GM21529 (cell line): ENCODE measurements around the gene TMEM239.
A peak's percentile ranks its signal among the peaks of the same experiment; 100 is the strongest.
"Not testable (repeated sequence)": the region's sequence is repeated elsewhere in the genome, so short reads cannot be mapped to it uniquely, and the experiment has no call there.

Experiments
- ATAC-seq: cut with Tn5 transposase; IDR thresholded peaks from one replicate; pipeline ENCODE4 v1.9.1; 2021; ENCODE audit not compliant: unreplicated experiment

TMEM239 gene

DNA sequence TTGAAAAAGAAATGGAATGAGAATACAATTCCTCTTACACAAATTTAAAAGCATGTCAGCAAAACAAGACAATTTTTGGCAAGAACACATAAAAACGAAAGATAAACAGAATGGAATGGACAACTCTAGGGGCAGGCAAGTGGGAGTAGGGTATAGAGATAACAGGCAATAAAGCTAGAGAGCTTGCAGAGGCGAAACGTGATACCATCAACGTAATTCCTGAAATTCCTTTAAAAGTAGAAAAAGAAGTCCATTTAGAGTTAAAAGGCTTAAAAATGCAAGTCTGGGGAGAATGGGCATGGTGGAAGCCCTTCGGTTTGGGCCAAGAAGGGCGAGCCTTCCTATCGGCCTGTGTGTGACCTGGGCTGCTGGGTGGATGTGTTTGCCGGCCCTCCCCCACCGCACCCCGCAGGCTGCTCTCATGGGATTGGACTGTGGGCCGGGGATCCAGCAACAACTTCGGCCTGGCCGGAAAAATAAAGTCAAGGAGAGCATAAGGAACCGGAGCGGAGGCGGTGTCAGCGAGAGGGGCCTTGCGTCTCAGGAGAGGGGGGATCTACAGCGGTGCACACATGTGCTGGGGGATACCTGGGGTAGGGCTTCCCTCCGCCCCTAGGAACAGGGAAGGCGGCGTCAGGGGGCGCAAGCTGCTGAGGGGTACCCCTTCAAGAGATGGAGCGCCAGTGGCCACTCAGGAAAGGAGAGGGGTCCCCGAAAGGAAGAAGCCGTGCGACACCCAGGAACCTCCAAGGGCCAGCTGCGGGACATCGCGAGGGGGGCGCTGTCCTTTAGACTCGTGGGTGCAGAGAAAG lies 4.1 kb downstream of the TMEM239 start:
- ATAC-seq: no peak

DNA sequence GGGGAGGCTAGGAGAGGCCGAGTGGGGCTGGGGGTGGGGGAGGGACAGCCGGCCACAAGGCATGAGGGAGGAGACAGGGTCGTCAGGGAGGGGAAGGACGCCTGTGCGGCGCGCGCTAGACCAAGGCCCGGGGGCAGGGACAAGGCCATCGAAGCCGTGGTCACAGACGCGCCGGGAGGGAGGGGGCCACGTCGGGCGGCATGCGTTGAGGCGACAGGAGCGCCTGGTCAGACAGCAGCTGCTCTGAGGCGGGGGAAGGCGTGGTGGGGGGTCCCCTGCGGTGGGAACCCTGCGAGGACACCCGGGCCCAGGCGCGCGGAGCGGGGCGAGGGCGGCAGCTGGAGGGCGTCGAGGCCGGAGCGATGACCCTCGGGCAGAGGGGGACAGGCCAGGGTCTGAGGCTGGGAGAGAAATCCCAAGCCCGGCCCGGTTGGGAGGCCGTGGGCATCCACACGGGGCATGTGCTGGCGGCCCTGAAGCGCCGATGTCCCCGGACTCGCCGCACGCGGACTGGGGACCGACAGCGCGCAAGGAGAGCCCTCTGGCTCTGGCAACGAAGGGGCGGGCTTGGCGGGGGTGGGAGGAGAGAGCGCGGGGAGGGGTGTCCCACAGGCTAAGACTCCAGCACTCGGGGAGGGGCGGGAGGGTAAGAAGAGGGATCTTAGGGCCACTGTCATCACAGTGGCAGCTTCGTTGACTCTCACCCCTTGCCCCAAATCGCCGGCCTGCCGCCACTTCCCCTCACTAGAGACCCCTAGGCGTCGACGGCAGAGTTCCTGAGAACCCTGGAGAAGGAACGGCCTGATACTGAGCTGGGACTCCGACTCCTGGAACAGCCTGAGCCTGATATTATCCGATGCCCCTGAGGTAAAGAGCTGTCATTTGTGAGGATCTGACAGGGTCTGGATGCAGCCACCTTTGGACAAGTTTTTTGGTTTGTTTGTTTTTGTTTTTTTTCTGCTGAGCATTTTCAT lies 5.0 kb downstream of the TMEM239 start:
- ATAC-seq: no peak

- ATAC-seq: no peak
Observed at GRCh38 chr20:2822073-2822472, 5.9 kb downstream of the TMEM239 start.

DNA sequence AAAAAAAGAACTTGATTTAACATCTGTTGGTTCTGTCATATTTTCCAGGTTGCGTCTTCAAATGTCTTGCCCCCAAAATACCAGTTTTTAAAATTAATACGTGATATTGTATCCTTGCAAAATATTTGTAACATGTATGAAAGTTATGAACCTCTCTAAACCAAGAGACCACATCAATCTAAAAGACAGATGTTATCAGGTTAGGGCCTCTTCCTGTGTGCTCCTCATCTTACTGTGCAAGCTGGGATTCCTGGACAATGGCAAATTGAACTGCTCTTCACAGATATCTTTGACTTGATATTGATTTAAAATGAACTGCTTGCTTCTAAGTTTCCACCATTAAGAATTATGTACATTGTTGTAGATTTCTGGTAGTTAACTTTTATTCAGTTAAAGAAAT lies 9.6 kb downstream of the TMEM239 start:
- ATAC-seq: no peak

DNA sequence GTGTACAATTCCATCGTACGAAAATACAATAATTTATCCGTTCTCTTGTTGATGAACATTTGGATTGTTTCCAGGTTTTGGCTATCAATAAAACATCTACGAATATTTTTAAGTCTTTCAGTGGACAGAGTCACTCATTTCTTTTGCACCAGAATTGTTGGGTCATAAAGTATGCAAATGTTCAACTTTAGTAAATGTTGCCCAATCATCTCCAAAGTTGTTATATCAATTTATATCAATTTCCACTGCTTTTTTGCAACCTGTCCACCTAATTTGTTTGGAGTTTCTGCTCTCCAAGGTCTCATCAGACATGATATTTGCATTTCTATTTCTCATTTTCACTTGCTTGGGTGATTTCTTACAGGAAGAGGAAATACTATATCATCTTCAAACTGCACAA lies 10.5 kb downstream of the TMEM239 start:
- no peak for ATAC-seq

- ATAC-seq: no peak
Observed at GRCh38 chr20:2829376-2829775, 13.2 kb downstream of the TMEM239 start.

DNA sequence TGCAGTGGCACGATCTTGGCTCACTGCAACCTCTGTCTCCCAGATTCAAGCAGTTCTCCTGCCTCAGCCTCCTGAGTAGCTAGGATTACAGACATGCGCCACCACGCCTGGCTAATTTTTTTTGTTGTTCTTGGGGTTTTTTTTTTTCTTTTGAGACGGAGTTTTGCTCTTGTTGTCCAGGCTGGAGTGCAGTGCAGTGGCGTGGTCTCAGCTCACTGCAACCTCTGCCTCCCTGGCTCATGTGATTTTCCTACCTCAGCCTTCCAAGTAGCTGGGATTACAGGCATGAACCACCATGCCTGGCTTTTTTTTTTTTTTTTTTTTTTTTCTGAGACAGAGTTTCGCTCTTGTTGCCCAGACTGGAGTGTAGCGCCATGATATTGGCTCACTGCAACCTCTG lies 15.0 kb downstream of the TMEM239 start:
- ATAC-seq: not testable (repeated sequence)

DNA sequence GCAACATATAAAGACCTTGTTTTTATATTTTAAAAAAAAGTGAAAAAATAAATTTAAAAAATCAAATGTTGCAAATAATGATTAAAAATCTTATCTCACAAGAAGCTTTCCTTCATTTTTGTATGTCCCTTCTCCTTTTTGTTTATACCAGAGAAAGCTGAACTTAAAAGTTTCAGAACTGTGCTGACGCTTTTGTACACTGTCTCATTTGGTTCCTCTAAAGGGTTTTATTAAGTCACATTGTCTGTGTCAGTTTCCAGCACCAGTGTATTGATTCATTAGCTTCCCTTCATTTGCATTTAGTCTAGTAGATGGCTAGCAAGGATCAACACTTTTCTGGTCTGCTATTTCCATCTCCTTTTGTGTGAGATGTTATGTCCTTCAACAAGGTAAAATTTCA lies 17.6 kb downstream of the TMEM239 start:
- no peak for ATAC-seq

GRCh38 chr20:2834401-2835110 lies 18.4 kb downstream of the TMEM239 start:
- no peak for ATAC-seq

- no peak for ATAC-seq
Observed at GRCh38 chr20:2835331-2835796, 19.2 kb downstream of the TMEM239 start.

- no peak for ATAC-seq
Observed at GRCh38 chr20:2836035-2836434, 19.9 kb downstream of the TMEM239 start.

GRCh38 chr20:2837221-2837960 lies 21.2 kb downstream of the TMEM239 start:
- ATAC-seq: no peak

- ATAC-seq: no peak
Observed at GRCh38 chr20:2838170-2838797, 22.1 kb downstream of the TMEM239 start.

- no peak for ATAC-seq
Observed at GRCh38 chr20:2838847-2839671, 22.9 kb downstream of the TMEM239 start.

DNA sequence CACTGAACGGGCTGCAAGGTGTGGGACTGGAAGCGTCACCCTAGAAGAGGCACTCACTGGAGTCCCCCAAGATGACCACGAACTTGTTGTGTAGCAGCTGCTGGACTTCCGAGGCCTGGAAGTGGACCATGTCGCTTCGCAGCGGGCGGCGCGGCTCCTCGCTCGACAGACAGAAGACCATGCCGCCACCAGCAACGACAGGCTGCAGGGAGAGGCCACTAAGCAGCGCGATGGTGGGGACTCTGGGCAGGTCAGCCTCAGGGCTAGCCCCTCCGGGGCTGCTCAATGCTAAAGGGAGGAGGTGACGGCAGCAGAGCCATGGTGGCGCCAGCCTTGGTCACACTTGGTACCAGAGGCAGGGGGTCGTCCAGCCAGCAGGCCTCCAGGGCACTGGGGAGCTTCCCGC lies 23.6 kb downstream of the TMEM239 start:
- ATAC-seq: no peak

DNA sequence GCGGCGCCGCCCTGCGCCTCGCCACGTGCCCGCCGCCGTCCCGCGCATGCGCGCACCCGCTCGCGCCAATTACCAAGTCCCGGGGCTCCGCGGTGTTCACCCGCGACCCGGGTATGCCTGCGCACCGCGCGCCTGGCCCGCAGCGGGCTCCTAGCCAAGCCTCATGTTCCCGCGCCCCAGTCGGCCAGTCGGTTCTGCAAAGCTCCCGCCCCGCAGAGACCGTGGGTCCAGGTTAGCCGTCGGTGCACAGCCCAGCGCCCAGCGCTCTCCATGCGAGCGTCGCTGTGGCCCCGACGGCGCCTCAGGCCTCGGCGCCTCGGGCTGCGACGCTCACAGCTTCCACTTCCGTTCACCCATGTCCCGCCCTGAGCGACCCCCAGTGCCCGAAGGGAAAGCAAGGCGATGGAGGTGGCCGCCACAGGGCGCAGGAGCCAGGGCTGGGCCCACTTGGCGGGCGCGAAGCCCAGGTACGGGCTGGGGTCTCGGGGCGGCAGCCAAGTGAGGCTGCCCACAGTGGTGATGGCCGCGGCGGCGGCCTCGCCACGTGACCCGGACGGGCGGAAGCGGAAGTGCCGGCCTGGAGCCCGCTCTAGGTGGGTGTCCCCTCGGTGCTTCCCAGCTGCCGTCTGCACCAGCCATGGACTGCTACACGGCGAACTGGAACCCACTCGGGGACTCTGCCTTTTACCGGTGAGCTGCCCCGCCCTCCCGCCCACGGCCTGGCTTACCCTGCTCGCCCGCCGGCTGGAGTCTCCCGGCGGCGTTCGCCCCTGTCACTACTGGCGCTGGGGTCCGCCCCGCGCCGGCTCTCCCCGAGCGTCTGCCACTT lies 24.2 kb downstream of the TMEM239 start, which contains the start of the genes PCED1A and VPS16:
PCED1A (minus strand) TSS at position 518 of the 829 bp plus-strand sequence. CDS start 743 bp downstream, outside the sequence.
VPS16 (plus strand) TSS at position 608 of the 829 bp plus-strand sequence; CDS start at position 638, 30 bp downstream.
- peak; percentile 95 for ATAC-seq

GRCh38 chr20:2840967-2841531 lies 24.9 kb downstream of the TMEM239 start:
- ATAC-seq: peak; percentile 41

DNA sequence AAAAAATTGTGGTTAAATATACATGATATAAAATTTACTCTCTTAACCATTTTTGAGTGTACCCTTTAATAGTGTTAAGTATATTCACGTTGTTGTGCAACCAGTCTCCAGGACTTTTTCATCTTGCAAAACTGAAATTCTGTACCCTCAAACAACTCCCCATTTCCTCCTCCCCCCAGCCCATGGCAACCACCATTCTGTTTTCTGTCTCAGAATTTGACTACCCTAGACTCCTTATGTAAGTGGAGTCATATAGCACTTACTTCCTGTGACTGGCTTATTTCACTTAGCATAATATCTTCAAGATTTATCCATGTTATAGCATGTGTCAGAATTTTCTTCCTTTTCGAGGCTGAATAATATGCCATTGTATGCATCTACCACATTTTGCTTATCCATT lies 29.4 kb downstream of the TMEM239 start:
- ATAC-seq: no peak
